Pulmonary artery endothelial cell (primary cell): ENCODE measurements around the gene LRRC2. TPM values are rescaled to one million over a fixed set of nuclear protein-coding genes. Genes with fewer than 3 reads are reported as not detected.
"Not testable (repeated sequence)": the region's sequence is repeated elsewhere in the genome, so short reads cannot be mapped to it uniquely, and the experiment has no call there.

ENCODE experiments used
- DNase-seq: peaks from one replicate; pipeline ENCODE4 v3.0.0-alpha.2; 2011; ENCODE audit warnings: low read depth, low spot score
- total RNA-seq: library from RNA; depleted of rRNA; stranded (reverse); fragments of >200 nt; gene quantifications from 2 replicates; pipeline ENCODE4 v1.2.3, GENCODE V29; 2014

Gene LRRC2, protein sequence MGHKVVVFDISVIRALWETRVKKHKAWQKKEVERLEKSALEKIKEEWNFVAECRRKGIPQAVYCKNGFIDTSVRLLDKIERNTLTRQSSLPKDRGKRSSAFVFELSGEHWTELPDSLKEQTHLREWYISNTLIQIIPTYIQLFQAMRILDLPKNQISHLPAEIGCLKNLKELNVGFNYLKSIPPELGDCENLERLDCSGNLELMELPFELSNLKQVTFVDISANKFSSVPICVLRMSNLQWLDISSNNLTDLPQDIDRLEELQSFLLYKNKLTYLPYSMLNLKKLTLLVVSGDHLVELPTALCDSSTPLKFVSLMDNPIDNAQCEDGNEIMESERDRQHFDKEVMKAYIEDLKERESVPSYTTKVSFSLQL
- 0.07 and 0.85 TPM in 2 replicates for total RNA-seq

DNA sequence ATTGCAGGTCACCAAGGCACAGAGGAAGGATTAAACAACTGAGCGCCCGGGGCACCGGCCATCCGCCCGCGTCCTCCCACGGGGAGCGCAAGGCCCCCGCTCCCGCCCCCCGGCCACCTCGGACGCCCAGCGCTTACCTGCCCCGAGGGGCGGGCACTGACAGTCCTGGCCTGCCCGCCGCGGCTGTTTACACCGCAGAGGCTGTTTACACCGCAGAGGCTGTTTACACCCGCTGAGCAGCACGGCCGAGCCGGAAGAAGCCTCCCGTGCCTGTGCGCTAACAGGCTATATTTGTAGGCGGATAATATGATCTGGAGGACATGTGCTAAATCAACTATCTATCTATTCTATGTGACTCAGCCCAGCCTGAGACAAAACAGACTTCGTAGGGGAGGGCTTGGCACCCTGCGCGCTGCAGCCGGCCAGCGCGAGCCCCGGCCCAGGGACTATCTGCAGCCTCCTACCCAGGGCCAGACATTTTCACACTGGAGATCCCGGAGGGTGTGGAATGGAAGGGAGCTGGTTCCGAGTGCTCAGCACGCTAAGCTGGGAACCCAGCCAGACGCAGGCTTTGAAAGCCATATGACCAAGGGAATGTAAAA is at the start of gene LRRC2:
Gene LRRC2 (minus strand): TSS at position 263 of the 602 bp plus-strand sequence. CDS start 14,711 bp downstream, outside the sequence.
- no peak for DNase-seq

DNA sequence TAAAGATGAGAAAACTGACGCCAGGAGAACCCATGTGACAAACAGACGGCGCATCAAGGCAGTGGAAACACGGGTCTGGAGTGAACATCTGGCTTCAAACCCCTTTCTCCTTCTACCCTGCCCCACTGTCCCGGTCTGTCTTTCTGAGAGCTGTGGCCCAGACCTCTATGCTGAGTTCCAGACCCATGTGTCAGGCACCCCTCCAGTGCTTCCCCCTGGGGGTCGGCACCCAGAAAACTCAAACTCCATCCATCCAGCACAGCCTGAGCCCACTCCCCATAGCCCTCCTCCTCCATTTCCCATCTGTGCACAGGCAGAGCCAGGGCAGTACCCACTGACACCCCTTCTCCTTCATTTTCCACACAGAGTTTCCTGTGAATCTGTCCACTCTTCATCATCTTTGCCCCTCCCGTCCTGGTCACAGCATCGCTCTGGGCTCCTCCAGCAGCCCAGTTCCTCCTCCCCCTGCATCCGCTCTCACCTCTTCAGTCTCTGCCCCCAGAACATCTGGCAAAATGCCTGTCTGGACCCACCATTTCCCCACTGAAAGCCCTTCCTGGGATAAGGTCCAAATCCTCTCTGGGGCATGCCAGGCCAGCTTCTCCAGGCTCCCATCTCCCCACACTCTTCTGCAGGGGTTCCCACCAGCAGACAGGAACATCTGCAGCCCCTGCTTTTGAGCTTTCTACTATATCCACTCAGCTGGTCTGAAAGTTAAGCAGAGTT is 49.1 kb upstream of the LRRC2 start:
- no peak for DNase-seq

DNA sequence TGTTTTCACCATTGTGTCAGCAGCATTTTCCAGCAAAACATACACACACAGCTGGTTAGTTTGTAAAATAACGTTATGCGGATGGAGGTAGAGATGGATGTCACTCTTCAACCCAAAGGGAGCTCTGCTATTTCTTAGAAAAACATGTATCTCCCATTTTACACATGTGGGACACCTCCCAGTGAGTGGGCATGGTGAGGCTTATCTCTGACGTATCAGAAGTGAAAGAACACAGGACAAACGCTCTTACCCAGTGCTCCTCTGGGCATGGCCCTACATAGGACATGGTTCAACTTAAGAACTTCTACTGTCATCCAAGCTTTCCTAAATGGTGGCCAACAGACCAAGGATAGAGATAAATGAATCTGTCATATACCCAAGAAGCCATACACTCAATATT is 48.3 kb upstream of the LRRC2 start:
- DNase-seq, result no peak

DNA sequence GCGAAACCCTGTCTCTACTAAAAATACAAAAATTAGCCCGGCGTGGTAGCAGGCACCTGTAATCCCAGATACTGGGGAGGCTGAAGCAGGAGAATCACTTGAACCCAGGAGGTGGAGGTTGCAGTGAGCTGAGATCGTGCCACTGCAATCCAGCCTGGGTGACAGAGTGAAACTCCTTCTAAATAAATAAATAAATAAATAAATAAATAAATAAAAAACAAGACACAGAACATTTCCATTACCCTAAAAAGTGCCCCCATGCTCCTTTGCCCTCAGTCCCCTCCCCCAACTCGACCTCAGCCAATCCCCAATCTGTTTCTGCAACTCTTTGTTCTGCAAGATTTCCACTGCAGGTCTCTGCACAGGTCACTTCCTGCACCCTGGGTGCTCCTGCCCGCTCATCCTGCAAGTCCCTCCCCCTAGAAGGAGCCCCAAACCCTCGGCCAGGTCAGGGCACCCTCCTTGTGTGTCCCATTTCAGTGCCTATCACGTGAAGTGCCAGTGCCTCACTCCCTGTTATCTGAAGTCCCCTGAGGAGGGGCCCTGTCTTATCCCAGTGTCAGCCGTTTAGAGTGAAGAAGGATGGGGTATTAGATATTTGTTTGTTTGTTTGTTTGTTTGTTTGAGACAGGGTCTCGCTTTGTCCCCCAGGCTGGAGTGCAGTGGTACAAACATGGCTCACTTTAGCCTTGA is 47.4 kb upstream of the LRRC2 start:
- DNase-seq, result no peak

DNA sequence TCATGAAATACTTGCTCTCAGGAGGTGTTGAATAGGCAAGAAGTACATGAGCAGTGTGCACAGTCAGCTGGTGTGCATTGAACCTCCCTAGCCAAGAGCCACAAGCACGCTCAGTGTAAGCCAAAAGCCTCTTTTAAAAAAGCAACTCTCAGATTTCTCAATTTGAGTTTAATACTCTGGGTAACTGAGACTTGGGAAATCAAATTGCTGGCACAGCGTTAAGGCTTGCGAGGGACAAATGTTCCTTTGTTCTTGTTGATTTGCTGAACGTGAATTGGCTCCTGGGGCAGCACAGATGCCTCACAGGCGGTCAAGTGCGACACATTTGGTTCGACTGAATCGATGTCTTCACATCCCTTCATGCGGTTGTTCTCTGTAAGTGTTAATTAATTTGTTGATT is 46.2 kb upstream of the LRRC2 start, which contains the start of gene FAM240A:
Gene FAM240A (plus strand): TSS at position 202 of the 400 bp plus-strand sequence. CDS start 159 bp downstream, at position 361.
- no peak for DNase-seq

DNA sequence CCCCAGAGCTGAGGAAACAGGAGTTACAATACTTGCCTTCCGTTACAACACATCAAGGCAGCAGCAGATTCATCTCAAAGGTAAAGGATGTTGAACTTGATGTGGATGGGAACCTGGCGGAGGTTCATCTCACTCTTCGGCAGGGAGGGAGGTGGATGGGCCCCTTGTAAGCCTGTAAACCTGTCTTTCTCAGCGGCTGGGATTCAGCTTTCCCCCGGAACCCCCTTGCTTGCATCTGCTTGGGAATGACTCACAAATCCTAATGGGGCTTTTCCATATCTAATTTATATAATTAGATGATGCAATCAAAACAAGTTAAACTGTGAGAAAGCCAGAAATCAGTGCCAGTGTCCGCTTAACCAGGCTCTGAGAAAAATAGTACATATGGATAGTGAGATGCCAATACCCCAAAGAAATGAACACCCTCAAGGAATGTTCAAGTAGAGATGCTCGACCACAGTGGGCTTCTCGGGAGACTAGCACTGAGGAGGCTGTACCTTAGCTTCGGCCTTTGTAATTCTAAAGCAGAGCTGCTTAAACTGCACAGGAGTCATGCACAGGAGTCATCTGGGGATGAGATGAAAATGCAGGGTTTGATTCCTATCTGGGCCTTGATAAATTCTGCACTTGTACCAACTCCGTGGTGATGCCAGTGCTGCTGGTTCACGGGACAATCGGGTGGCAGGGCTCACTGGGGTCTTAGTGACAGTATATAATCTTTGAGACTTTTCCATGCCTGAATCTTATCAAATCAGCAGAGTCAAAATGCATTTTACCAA is 44.0 kb upstream of the LRRC2 start:
- no peak for DNase-seq

DNA sequence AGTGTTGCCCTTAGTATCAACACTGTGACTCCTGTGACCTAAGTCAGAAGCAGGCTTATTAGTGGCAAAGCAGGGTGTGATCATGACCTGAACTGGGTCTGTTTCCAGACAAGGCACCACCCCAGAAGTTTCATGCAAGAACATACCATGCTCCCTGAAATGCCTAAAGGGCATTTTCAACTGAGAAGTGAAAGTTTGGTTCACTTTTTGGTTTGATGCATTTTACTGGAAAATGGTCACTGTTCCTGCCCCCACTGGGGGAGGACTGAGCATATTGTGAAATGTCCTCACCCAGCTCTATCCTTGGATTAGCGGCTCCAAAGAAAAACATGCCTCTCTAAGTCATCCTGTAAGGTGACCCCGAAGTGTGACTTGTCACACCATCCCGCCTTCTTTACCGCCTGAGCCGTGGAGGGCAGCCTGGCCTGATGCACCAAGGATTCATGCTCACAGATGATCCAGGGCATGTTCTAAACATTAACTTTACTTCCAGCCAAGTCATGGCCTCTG is 43.2 kb upstream of the LRRC2 start:
- DNase-seq, result no peak

DNA sequence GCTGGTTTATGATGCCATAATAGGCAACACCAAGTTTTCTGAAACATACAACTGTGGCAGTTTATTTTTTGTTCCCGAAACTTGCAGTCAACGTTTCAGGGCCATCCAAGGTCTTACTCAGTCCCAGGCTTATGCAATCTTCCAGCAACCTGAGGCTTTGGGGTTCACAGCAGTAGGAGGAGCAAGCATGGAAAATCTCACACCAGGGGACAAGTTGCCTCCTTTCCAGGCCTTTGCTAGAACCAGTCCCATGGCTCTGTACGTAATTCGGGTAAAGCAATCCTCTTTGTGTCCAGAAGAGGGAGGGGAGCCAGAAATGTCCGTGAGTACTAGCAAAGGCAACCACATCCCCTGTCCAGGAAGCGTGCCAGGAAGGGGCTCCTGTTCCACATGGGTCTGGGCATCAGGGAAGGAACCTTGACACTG is 41.5 kb upstream of the LRRC2 start:
- no peak for DNase-seq

DNA sequence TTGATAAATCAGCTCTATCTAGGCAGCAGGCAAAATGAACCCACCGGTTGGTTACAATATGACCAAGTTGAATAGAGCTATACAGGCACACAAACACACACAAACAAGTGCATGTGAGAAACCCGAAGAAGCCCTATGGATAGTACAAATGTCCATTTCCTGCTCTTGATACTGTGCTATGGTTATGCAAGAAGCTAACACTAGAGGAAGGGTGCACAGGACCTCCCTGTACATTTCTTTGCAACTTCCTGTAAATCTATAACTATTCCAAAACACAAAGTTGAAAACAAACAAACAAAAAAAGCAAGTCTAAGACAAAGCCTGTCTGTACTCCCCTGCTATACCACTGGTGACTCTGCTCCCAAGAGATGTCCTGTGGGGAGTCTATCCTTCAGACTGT is 38.0 kb upstream of the LRRC2 start:
- no peak for DNase-seq

DNA sequence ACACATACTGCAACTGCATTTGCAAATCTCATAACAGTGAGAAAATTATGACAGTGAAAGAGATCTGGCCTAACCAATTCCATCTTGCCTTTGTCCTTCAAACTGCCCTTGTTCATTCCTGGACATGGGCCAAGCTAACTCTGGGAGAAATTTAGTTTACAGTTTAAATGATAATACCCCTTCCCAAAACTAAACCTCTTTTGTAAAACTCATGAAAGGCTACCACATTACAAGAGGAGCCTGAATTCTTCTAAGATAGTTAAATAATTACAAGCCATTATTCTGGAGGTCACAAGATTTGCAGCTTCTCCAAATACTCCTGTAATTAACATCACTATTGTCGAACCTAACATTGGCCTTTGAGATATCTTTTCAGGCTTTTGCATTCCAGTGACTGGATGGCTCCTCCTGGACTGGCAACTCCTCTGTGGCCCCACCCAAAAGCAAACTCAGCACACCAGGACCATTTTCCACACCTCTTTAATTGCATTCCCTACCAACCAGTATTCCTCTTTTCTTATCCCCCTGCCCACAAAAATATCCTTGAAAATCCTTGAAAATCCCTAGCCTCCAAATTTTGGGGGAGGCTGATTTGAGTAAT is 37.4 kb upstream of the LRRC2 start:
- no peak for DNase-seq

DNA sequence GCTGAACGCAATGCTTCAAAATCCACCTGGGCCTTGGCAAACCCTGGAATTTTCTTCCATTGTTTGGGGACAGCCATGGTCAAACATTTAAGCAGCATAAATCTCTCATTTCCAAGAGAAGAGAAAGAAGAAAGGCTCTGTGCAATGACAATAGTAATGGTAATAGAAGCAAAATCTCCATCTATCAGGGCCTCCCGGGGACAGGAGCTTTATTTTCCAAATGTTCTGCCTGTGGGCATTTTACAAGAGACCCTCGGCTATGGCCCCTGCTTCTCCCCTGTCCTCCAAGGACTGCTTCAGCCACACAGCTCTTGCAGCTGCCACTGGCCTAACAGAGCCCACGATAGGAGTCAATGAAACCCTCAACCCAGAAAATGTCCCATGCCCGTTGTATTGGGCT is 33.5 kb upstream of the LRRC2 start:
- DNase-seq, result no peak

DNA sequence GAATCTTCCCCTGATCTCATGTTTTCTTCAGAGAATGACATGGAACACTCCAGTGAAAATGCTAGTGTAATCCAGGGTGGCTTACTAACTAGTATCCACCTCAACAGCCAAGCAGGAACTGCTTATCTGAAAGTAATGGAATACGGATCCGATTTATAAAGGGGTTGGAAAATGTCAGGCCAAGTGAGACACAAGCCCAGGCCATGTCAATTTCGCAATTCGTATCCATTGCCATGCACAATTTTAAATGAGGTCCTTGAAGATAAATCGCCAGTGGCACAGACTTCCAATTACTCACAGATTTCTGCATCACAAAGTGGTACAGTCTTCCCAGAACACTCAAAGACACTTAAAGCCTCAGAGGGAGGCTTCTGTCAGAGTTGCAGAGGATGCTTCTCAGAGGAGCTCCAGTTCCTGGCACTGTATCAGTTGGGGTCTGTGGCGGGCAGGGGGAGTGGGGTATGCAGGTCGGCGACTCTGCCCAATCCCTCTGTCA is 29.8 kb upstream of the LRRC2 start:
- DNase-seq, result no peak

DNA sequence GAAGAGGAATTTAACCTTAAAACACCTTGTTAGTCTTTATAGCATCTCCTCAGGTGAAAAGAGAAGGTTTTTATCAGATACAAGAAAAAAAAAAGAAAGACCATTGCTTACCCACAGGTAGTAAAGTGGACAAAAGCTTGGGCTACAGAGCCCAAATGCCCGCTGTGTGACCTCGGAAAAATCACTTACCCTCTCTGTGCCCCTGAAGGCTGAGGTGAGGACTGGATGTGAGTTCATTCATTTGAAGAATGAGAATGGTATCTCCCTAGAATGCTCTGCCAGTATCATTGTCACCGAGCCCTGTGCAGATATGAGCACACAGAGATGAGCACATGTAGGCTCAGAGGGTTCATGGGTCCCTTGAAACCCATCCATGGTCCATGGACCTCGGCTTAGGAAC is 28.6 kb upstream of the LRRC2 start:
- no peak for DNase-seq

DNA sequence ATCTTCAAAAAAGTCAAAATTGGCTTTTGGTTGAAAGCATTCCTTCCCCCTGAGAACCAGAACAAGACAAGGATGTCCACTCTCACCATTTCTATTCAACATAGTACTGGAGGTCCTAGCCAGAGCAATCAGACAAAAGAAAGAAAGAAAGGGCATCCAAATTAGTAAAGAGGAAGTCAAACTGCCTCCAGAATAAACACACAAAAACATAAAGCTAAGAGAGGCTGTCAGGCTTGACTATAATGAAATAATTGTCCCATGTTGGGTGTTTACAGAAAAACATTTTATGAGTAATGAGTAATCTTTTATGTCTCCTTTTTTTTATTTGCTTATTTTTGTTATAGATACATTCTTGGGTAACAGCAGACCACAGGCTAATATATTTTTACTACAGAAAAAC is 27.9 kb upstream of the LRRC2 start:
- DNase-seq, result no peak

DNA sequence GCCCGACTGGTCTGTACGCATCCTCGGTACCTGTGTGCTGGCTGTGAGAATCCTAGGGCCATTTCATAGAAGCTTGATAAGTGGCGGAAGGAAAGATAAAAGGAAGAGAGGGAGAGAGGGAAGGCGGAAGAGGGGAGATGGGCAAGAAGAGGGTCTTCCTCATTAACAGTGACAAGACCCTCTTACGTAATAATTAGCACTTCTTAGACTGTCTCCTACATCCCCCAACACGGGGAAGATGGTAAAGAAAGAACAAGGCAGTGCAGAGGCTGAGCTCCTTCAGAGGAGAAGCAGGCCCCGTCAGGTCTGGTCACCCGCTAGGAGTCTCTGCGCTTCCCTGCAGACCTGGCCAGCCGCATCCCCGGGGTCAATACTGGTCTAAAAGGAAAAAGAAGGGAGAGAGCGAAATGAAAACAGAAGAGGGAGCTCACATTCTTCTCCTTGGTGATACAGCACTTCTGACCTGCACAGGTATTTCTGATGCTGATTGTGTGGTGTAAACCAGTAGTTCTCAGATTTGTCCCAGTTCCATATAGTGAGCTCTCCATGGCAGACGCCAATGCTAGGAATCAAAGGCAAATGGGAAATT is 27.3 kb upstream of the LRRC2 start:
- DNase-seq, result no peak

DNA sequence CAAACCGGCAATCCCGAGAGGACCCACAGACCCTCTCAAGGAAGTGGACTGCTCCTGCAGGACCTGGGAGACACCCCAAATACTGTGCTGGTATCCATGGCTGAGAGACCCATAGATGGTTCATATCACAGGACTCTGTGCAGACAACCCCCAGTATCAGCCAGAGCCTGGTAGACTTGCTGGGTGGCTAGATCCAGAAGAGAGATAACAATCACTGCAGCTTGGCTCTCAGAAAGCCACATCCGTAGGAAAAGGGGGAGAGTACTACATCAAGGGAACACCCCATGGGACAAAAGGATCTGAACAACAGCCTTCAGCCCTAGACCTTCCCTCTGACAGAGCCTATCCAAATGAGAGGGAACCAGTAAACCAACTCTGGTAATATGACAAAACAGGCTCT is 21.2 kb upstream of the LRRC2 start:
- not testable (repeated sequence) for DNase-seq

DNA sequence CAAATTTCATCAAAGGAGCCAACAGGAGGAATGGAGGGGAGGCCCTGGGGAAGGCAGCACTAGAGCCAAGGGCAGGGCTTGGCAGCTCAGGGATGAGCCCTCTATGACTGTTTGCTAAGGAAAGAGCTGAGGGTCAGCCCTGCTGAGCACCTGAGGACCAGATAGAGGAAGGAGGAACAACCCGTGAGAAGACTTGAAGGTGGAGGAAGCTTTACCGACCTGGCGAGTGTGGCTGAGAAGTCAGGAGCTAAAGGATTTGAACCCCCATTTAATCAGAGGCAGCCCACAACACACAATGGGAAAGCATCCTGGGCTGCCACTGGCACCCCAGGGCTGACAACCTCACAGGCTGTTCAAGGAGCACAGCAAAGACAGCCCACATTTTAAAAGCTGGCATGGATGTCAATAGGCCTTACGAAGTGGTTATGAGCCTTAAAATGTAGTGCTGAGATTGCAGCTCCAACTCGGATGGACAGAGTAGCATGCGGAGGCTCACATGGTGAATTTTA is 20.7 kb upstream of the LRRC2 start:
- DNase-seq, result no peak

DNA sequence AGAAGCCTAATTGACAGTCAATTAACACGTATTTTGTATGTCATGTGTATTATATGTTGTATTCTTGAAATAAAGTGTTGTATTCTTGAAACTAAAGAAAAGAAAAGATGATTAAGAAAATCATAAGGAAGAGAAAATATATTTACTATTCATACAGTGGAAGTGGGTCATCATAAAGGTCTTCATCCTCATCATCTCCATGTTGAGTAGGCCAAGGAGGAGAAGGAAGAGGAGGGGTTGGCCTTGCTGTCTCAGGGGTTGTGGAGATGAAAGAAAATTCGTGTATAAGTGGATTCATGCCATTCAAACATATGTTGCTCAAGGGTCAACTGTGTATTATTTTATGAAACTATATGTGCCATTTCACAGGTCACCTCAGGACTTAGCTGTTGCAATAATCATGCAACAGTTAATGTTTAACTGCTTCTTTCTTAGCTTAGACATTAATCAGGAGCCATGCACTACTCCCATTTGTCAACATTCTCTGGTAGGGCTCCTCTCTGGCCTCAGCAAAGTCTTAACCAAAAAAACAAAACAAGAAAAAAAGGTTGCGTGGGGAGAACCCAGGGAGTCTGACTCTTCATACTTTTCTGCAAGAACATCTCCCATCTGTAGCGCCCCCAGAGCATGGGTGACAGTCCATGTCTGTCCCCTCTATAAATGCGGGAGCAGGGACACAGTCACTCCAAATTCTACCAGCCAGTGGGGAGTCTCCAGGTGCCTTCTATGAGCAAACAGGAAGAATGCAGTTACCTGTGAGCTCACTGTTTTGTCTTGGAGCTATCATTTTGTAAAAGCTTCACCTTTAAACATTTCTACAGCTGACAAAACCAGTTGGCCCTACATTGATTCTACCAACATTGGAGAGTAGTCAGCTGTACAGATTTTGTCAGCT is 19.9 kb upstream of the LRRC2 start:
- DNase-seq, result no peak
